Brain microvascular endothelial cell (primary cell): Measurements from ENCODE around the gene DNAJB7.

Experiments
- DNase-seq: peaks from one replicate; pipeline ENCODE4 v3.0.0-alpha.2; 2020
- H3K27ac ChIP-seq: fragments of 250-450 bp; sonication (Bioruptor Pico); 2 replicates; pipeline ENCODE4 v1.5.1; 2020; ENCODE audit warnings: mild to moderate bottlenecking, moderate library complexity
- H3K27me3 ChIP-seq: fragments of 250-450 bp; sonication (Bioruptor Pico); replicated peaks from 2 replicates; pipeline ENCODE4 v1.5.1; 2020; ENCODE audit warnings: mild to moderate bottlenecking
- H3K36me3 ChIP-seq: fragments of 250-450 bp; sonication (Bioruptor Pico); replicated peaks from 2 replicates; pipeline ENCODE4 v1.5.1; 2020; ENCODE audit warnings: mild to moderate bottlenecking
- H3K4me3 ChIP-seq: 2 replicates; pipeline ENCODE4 v1.5.1; 2011; ENCODE audit warnings: low read depth, mild to moderate bottlenecking, control low read depth, low read length, moderate library complexity
- CTCF ChIP-seq: IDR thresholded peaks from 2 replicates; pipeline ENCODE4 v1.5.1; 2011; ENCODE audit warnings: low read depth, mild to moderate bottlenecking, moderate library complexity, low read length, control low read depth, inconsistent platforms; ENCODE audit errors: missing control alignments
- in situ Hi-C: cut with HindIII; loops from 2 replicates; pipeline ENCODE4 v1.10.0; 2017; ENCODE audit warnings: low sequenced_read_pairs, low pct_ligation_motif_present

Gene DNAJB7

GRCh38 chr22:40818747-40819598, 42.9 kb downstream of the DNAJB7 start, which contains the start of gene SLC25A17:
SLC25A17 (minus strand) TSS chr22:40819346; CDS start chr22:40819248, 98 bp downstream.
- DNase-seq: peak; percentile 63
- in situ Hi-C loops: no loop called here
- Histone ChIP-seq H3K36me3 (peaks cover 10% of the 10 kb centered on the region), H3K27me3 (no peaks in the 10 kb centered on the region), H3K4me3 (peak within 1 kb of the TSS; percentile 99), H3K27ac (peak within 1 kb of the TSS; percentile 60)
- TF ChIP-seq CTCF: peak; percentile 69

- no peak for DNase-seq
- H3K4me3 ChIP-seq: peak overlapping the region; percentile 99
- H3K27ac ChIP-seq: no peak overlapping the region
- H3K36me3 ChIP-seq: peaks cover 3% of the 10 kb centered on the region
- in situ Hi-C loops: no loop called here
- H3K27me3 ChIP-seq: no peaks in the 10 kb centered on the region
- no peak for TF ChIP-seq CTCF
Observed at GRCh38 chr22:40818192-40818746, 43.6 kb downstream of the DNAJB7 start.

GRCh38 chr22:40817737-40818136, 44.2 kb downstream of the DNAJB7 start:
- no peaks in the 10 kb centered on the region for H3K36me3 ChIP-seq
- no peak overlapping the region for H3K4me3 ChIP-seq
- no peak overlapping the region for H3K27ac ChIP-seq
- no peak for TF ChIP-seq CTCF
- no peaks in the 10 kb centered on the region for H3K27me3 ChIP-seq
- DNase-seq: no peak
- in situ Hi-C loops: no loop called here

GRCh38 chr22:40813912-40814315, 48.0 kb downstream of the DNAJB7 start:
- DNase-seq: no peak
- TF ChIP-seq CTCF: no peak
- no peak overlapping the region for H3K4me3 ChIP-seq
- H3K27ac ChIP-seq: no peak overlapping the region
- in situ Hi-C loops: no loop called here
- no peaks in the 10 kb centered on the region for H3K36me3 ChIP-seq
- H3K27me3 ChIP-seq: no peaks in the 10 kb centered on the region
